Right cardiac atrium (tissue), 5 donors: Measurements from ENCODE around the gene OR1K1. TPM values are rescaled to one million over a fixed set of nuclear protein-coding genes. Genes with fewer than 3 reads are reported as not detected.
A peak's percentile ranks its signal among the peaks of the same experiment; 100 is the strongest.
"Not testable (repeated sequence)": the region's sequence is repeated elsewhere in the genome, so short reads cannot be mapped to it uniquely, and the experiment has no call there.

Experiments
- ATAC-seq, 2 donors: fragments of 200-7000 bp; cut with Tn5 transposase; one replicate each; pipeline versions ENCODE4 v1.8.0 to v1.9.1; 2020; ENCODE audit warnings: moderate library complexity in 2 of 2, mild to moderate bottlenecking in 1 of 2
- DNase-seq, 3 donors: peaks; one replicate each; pipeline ENCODE4 v3.0.0-alpha.2; 2020
- H3K27ac ChIP-seq: one replicate; pipeline ENCODE4 v1.5.1; 2013; ENCODE audit warnings: mild to moderate bottlenecking, low read length, control low read depth, moderate library complexity
- H3K27me3 ChIP-seq: one replicate; pipeline ENCODE4 v1.6.1; 2013; ENCODE audit not compliant: control insufficient read depth, insufficient read depth
- H3K4me1 ChIP-seq: one replicate; pipeline ENCODE4 v1.6.1; 2013; ENCODE audit warnings: low read length; ENCODE audit not compliant: control insufficient read depth, insufficient read depth
- H3K4me3 ChIP-seq: one replicate; pipeline ENCODE4 v1.5.1; 2013; ENCODE audit warnings: low read length, control low read depth
- H3K9me3 ChIP-seq: one replicate; pipeline ENCODE4 v1.6.1; 2013; ENCODE audit warnings: low read length; ENCODE audit not compliant: control insufficient read depth
- WGBS: extraction: QIAGEN DNeasy Blood & Tissue Kit; methylation state at CpG from one replicate; pipeline ENCODE4 v1.1.7; 2013; 5-methylcytosine and 5-hydroxymethylcytosine counted together
- intact Hi-C, 4 donors: fragments of 100-400 bp; cut with DNase I; formaldehyde crosslinking; loops; one replicate each; pipeline versions ENCODE4 v1.11.0 to v1.14.0; 2022 to 2023
- polyA plus RNA-seq: library from polyadenylated mRNA; stranded (reverse); fragments of 200-250 nt; gene quantifications from one replicate; pipeline ENCODE4 v1.2.3, GENCODE V29; 2013
- total RNA-seq, 4 donors: library from RNA; stranded (reverse); fragmentation: NEBNext Ultra II Directional; extraction: Animal tissue kit (Norgen Biotek cat#: 25700); gene quantifications; one replicate each; pipeline ENCODE4 v1.2.1, GENCODE V29; 2021
- donor health status: healthy with polysubstance abuse.
- donor health status: DM: no; HTN: yes; CAD: no.
- donor health status: DM: no; HTN: no; CAD: no.
- donor health status: DM: no; HTN: yes; CAD: no; lungs with severe emphysema.
- donor health status: DM: yes; HTN: yes; CAD: no.

OR1K1 gene
- total and polyA plus RNA-seq, 5 donors: not detected

DNA sequence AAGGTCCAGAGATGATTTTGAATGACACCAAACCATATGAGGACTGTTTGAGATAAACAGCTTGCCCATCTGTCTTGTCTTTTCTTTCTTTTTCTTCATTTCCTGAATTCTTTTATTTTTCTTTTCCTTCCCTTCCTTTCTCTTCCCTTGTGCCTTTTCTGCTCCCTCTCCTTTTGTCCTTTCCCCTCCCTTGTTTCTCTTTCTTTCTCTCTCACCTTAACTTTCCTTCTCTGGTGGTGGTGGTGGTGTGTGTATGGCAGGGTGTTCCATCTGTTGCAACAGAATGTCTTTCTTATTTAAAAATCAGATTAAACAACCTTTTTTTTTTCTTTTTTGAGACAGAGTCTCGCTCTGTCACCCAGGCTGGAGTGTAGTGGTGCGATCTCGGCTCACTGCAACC is 32.3 kb downstream of the OR1K1 start:
- no peaks in the 10 kb centered on the region for H3K27me3 ChIP-seq
- ATAC-seq (no peak), DNase-seq (no peak)
- H3K4me3 ChIP-seq: no peak overlapping the region
- no peak overlapping the region for H3K27ac ChIP-seq
- no peaks in the 10 kb centered on the region for H3K4me1 ChIP-seq
- intact Hi-C loops: no loop called here
- 83% methylated on average over 3 of the region's 3 CpGs for WGBS
- H3K9me3 ChIP-seq: no peaks in the 10 kb centered on the region

DNA sequence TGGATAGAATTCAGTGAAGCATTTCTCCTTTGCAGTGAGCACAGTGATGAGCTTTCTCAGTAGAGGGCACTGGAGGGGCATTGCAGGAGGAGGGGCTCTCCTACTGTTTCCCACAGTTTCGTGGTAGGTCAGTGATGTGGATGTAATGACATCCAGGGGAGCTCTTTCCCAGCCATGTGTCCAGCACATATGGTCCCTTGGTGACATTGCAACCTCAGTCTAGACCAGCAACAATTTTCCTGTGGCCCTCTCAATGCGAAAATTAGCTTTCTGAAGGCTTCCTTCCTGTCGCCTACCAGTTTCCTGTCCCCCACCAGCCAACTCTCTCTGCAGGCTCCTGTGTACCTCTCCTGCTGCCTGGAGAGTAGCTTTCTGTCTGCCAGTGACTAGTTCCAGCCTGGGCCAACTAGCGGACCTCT is 35.4 kb downstream of the OR1K1 start:
- intact Hi-C loops: no loop called here

DNA sequence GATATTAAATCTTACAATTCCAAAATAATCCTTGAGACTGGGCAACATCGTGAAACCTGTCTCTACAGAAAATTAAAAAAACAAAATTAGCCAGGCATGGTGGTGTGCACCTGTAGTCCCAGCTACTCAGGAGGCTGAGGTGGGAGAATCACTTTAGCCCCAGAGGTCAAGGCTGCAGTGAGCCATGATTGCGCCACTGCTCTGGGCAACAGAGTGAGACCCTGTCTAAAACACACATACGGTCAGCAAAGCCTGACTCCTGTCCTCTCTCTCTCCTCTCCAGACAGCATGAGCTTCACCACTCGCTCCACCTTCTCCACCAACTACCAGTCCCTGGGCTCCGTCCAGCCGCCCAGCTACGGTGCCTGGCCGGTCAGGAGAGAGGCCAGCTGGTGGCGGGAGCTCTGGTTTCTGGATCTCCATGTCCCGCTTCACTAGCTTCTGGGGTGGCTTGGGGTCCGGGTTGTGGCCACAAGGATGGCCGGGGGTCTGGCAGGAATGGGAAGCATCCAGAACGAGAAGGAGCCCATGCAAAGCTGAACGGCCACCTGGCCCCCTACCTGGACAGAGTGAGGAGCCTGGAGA is 37.4 kb downstream of the OR1K1 start:
- no peak for ATAC-seq
- 93% methylated on average over 14 of the region's 14 CpGs for WGBS
- Histone ChIP-seq H3K9me3 (no peaks in the 10 kb centered on the region), H3K27me3 (no peaks in the 10 kb centered on the region), H3K27ac (no peak overlapping the region), H3K4me3 (no peak overlapping the region), H3K4me1 (no peaks in the 10 kb centered on the region)
- intact Hi-C loops: no loop called here
- no peak for DNase-seq

More for the DNA sequence above, 35.4 kb downstream of the OR1K1 start:
- no peak overlapping the region for H3K27ac ChIP-seq
- no peak overlapping the region for H3K4me3 ChIP-seq
- no peaks in the 10 kb centered on the region for H3K4me1 ChIP-seq
- no peaks in the 10 kb centered on the region for H3K27me3 ChIP-seq
- no peaks in the 10 kb centered on the region for H3K9me3 ChIP-seq
- WGBS: 52% methylated on average over 4 of the region's 4 CpGs
- DNase-seq (no peak), ATAC-seq (peak in 1 of 2 donors; percentile 14)

DNA sequence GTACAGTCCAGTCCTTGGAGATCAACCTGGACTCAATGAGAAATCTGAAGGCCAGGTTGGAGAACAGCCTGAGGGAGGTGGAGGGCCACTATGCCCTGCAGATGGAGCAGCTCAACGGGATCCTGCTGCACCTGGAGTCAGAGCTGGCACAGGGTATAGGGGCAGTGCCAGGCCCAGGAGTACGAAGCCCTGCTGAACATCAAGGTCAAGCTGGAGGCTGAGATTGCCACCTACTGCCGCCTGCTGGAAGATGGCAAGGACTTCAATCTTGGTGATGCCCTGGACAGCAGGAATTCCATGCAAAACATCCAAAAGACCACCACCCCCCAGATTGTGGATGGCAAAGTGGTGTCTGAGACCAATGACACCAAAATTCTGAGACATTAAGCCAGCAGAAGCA is 38.5 kb downstream of the OR1K1 start:
- H3K4me1 ChIP-seq, H3K27ac ChIP-seq, DNase-seq, intact Hi-C loops, H3K9me3 ChIP-seq, ATAC-seq, H3K4me3 ChIP-seq, H3K27me3 ChIP-seq: not testable (repeated sequence)
- 80% methylated on average over 3 of the region's 3 CpGs for WGBS

GRCh38 chr9:122841501-122841900 is 41.6 kb downstream of the OR1K1 start:
- no peaks in the 10 kb centered on the region for H3K4me1 ChIP-seq
- no peaks in the 10 kb centered on the region for H3K27me3 ChIP-seq
- DNase-seq (no peak), ATAC-seq (no peak)
- no peak overlapping the region for H3K27ac ChIP-seq
- intact Hi-C loops: no loop called here
- no peak overlapping the region for H3K4me3 ChIP-seq
- no peaks in the 10 kb centered on the region for H3K9me3 ChIP-seq
- 74% methylated on average over 4 of the region's 4 CpGs for WGBS

GRCh38 chr9:122844137-122844536 is 44.2 kb downstream of the OR1K1 start:
- intact Hi-C loops: no loop called here
- Histone ChIP-seq H3K4me1 (no peaks in the 10 kb centered on the region), H3K9me3 (no peaks in the 10 kb centered on the region), H3K27ac (no peak overlapping the region), H3K27me3 (no peaks in the 10 kb centered on the region), H3K4me3 (no peak overlapping the region)
- ATAC-seq (no peak), DNase-seq (no peak)
- 92% methylated on average over 1 of the region's 1 CpG for WGBS

DNA sequence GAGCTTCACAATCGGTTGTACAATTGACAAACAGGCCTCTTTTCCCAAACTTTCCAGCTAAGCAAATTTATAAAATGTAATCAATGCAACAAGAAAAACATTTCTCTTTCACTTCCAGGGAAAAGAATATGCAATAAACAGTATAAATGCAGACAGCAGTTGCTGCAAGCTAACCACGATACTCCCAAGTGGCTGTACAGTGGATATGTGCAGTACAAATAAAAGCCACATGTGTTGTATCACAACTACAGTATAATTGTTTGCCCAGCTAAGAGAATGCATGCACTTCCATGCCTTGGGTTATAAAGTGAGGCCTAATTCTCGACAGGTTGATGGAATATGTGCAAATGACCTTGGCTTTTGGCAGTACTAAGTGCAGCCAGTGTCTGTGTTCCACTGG is 45.2 kb downstream of the OR1K1 start:
- no peak for DNase-seq
- 89% methylated on average over 3 of the region's 3 CpGs for WGBS
- intact Hi-C loops: no loop called here
- no peak overlapping the region for H3K4me3 ChIP-seq
- no peaks in the 10 kb centered on the region for H3K27me3 ChIP-seq
- no peak overlapping the region for H3K27ac ChIP-seq
- no peaks in the 10 kb centered on the region for H3K4me1 ChIP-seq
- ATAC-seq: no peak
- H3K9me3 ChIP-seq: no peaks in the 10 kb centered on the region

DNA sequence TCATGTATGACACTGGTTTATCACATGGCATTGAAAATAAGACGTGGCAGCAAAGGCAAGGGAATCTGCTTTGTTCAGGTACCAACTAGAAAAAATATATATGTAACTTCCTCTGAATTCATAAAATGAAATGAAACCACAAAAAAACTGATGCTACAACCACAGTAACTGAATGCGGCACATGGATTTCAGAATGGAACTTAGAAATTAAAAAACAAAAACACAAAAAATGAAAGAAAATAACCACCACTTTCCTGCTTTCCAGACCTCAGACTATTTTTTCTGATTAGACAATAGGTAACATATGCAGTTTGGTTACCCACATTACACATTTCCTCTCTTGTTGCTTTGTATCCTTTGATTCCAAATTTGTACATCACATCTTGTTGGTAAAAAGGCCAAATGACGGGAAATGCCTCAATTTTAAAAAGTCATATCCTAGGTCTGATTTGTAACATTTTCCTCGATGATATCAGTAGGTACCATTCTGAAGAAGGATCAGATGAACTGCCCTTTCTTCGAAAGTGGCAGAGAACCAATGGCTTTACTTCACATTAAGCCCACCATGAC is 46.5 kb downstream of the OR1K1 start:
- no peaks in the 10 kb centered on the region for H3K4me1 ChIP-seq
- no peak overlapping the region for H3K27ac ChIP-seq
- 86% methylated on average over 5 of the region's 5 CpGs for WGBS
- intact Hi-C loops: no loop called here
- H3K27me3 ChIP-seq: no peaks in the 10 kb centered on the region
- H3K9me3 ChIP-seq: no peaks in the 10 kb centered on the region
- no peak for ATAC-seq
- no peak overlapping the region for H3K4me3 ChIP-seq
- DNase-seq: no peak

GRCh38 chr9:122848256-122848943 is 48.5 kb downstream of the OR1K1 start:
- intact Hi-C loops: no loop called here
- no peaks in the 10 kb centered on the region for H3K4me1 ChIP-seq
- no peak for ATAC-seq
- DNase-seq: no peak
- H3K9me3 ChIP-seq: no peaks in the 10 kb centered on the region
- no peak overlapping the region for H3K27ac ChIP-seq
- H3K4me3 ChIP-seq: no peak overlapping the region
- no peaks in the 10 kb centered on the region for H3K27me3 ChIP-seq
- 88% methylated on average over 2 of the region's 2 CpGs for WGBS
